ENCODE measurements around the gene TUNAR.

TUNAR gene

DNA sequence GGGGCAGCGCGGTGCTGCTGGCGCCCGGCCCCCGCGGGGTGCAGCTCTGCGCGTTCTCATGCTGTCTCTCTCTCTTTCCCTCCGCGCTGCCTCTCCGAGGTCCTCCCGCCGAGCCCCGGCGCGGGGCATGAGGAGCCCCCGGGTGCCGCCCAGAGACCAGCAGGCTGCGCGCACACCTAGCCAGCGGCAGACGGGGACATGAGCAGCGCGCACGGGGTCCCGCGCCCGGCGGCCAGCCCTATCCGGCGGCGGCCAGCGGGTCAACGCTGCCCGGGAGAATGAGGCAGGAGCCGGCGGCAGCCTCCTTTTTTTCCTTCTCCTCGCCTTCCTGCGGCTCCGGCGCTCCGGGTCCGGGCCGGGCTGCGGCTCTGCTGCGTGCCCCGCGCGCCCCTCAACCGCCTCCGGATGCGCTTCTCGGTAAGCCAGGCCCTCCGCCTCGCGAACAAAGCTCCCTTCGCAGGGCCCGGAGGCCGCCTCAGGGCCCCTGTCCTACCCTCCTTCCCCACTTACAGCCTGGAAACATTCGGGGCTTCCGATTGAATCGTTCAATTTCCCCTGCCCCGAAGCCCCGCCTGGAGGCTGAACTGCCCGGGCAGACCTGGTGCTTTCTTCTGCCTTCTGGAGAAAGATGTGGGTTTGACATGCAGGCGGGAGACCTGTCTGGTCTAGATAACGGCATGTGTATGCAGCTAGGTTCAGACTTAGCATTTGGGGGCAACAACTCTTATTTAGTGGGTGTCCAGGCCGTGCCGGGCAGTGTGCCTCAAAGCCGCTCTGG is at the start of gene TUNAR:
TUNAR (plus strand) TSS at position 72 of the 778 bp plus-strand sequence.
- no peak for DNase-seq (ENCODE audit: low spot score)

DNA sequence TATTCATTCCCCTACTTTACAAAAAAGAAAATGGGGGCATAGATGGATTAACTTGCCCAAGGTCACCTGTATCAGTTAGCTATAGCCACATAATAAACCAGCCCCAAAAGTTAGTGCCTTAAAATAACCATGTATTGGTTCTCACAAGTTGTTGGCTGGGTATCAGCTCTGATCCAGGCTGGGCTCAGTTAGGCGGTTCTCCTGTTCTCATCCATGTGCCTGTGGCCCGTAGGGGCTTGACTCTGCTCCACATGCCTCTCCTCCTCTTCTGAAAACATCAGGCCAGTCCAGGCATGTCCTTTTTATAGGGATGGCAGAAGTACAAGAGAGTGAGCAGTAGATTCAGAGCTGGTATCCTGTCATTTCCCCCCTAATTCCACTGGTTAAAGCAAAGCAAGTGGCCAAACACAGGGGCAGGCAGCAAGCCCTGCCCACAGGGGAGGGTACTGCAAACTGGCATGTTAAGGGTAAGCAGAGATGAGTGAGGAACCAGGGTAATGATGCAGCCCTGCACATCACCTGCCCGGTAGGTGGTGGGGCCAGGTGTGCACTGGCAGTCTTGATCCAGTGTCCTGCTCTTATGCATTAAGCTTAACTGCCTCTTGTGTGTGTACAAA is 47.9 kb upstream of the TUNAR start:
- DNase-seq (ENCODE audit: low spot score): no peak

DNA sequence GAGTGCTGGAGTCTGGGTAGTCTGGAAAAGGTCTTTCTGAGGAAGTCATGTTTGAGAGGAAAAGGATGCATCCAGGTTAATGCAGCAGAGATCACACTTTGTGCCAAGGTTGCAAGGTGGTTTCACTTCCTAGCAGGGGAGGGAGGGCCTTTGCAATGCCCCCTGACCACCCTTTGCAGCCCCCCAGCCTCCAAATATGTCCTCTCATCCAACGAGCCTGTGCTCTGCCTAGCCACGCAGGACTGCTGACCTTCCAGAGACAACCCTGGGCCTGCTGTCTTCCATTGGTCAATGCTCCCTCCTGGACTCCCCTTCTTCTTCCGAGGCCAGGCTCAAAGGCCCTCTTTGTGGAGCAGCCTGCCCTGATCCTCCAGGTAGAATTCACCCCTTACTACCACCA is 47.3 kb upstream of the TUNAR start:
- no peak for DNase-seq (ENCODE audit: low spot score)

DNA sequence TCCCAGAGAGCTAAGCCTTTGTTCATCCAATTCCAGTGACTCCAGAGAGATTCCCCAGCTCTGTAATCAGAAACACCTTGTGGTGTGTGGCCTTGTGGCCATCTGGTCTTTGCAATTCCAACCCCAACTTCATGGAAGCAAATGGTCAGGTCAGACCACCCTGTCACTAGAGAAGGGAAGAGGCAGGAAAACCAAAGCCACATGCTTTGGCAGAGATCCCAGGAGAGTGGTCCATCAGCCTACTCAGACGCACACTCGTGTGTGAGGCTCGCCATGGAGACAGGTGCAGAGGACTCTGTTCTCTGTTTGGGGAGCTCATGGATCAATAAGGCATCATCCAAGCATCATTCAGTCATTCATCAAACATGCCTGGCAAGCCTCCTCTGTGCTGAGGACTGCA is 46.2 kb upstream of the TUNAR start:
- no peak for DNase-seq (ENCODE audit: low spot score)

DNA sequence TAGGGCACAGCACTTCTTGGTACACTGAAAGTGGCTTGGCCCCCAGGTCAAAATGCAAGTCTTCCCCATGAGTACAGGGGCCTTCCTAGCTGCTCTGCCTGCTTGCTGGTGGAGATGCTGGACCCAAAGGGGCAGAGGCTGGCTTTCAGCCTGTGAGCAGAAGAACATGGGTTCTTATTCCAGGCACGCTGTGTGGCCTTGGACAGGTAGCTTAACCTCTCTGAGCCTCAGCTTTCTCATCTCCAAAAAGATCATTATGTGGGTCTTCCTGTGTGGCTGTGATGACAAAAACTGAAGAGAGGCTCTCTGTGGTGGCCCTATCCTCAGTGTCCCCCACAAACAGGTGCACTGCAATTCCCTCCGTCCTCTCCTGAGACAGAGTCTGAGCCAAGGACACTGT is 45.6 kb upstream of the TUNAR start:
- DNase-seq (ENCODE audit: low spot score): no peak

DNA sequence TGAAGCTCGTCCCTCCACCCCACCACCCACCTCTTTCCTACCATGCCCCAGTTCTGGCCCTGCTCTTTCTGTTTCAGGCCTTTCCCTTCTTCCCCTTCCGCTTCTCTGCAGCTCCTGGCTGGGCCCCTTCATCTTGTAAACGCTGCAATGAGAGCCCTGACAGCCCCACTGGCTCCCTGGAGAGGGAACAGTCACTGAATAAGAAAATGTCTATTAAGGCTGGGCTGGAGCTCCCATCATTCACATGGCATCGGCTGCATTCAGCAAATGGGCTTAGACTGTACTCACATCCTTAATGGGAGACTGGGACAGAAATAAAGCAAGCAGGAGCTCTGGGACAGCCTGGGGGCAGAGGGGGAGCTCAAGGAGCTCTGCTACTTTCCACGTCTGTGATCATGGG is 45.2 kb upstream of the TUNAR start:
- no peak for DNase-seq (ENCODE audit: low spot score)

DNA sequence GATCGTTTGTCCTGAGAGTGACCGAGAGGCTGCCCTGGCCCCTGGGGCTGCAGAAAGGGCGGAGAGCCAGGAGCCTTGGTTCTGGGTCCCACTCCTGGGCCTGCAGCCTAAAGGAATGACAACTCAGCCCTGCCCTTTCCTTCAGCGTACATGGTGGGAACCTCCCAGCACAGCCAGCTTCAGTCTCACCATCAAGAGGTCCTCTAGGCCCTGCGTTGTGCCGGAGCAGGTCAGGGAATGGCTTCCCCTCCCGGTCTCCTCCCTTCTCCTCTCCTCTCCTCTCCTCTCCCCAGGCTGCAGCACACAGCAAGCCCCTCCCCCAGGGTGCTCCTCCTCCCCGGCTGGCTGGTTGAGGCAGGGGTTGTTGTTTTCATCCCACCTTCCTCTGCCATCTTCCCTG is 44.6 kb upstream of the TUNAR start:
- DNase-seq (ENCODE audit: low spot score): no peak

DNA sequence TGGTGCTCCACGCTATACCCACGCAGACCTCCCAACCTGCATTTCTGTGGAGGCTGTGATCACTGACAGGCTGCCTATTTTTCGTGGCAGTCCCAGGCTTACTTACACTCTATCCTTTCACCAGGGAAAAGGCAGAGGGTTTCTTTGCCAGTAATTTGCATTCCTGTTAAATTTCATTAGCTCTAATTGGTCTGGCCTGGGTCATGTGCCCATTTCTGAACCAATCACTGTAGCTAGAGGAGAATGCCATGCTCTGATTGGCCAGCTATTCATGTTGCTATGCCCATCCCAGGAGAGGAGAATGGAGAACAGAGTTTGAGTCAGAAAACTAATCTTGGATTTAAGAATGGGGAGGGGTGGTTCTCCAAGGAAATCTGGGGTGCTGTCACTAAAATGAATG is 43.2 kb upstream of the TUNAR start:
- DNase-seq (ENCODE audit: low spot score): no peak

DNA sequence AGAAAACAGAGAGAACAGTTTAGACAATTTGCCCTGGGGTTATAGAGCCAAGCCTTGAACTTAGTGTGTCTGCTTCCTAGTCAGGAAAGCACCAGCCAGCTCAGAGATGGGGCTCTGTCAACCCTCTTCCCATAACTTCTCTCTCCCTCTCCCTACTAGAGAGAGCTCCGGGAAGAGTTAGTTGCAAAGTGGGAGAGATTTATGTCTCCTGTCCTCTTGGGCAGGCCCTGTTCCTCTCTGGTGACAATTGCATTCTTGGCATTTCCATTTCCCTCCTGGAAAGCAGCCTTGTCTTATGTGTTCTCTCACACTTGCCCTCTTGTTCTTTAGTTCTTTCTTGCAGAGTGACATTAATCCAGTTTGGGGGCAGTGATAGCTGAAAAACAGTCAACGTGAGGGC is 42.1 kb upstream of the TUNAR start:
- DNase-seq (ENCODE audit: low spot score): no peak

DNA sequence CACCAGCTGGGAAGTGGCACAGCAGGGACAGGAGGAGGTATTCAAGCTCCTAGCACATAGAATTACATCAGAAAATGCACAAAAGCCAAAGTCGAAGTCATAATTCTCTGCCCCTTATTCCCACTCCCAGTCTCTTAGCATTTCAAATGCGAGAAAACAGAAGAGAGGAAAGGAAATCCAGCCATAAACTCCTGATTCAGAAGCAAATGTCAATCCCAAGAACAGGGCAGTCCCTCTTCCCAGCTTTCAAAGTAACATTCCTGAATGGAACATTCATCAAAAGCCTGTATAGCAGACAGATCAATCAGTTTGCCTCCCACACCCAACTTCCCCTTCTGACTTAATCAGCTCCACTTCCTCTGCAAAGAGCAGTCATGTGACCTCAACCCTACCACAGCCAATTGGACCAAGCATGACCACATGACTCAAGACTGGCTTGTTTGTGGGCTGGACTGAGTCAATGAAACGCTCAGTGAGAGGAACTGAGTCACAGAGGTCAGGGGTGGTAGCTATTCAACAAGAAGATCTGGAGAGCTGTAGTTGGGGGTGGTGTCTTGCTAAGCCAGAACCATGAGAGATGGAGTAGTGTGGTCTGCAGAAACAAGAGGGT is 41.4 kb upstream of the TUNAR start:
- no peak for DNase-seq (ENCODE audit: low spot score)

DNA sequence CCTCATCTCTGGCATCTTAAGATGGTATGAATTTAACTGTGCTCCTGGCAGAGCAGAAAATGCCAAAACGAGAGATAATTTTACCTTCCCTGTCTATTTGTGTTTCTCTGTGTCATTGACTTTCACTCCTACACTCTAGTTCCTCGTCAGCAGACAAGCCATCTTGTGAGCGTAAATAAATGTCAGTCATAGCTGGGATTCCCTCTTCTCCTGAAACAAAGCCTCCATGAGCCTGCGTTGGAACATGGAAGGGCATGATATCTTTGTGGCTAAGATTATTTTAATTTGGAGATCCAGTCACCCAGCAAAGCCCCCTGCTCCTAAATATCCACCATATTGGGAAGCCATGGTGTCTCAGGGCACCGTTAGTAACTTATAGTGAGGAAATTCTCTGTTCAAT is 37.8 kb upstream of the TUNAR start:
- DNase-seq (ENCODE audit: low spot score): no peak

DNA sequence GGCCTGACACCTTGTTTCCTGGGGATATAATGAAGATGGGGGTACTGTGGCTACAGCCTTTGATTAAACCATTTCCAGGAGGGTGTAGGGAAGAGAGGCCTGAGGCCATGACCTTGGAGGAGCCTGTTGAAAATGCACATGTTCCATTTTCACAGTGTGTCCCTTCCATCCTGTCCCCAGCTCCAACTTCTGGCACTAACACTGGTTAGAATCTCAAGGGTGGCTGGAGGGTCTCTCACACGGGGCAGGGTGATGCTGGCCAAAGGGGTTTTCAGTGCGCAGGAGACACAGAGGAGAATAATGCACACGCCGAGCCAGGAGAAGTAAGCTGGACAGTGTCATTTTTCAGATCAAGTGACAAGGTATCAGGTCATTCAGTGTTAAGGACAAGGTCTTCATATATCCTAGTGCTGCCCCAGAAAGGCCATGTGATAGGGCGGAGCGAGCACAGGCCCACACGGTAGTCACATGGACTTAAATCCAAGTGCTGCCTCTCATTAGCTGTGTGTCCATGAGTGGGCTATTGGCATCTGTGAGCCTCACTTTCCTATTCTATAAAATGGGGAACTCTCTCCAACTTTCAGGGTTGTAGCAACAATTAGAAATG is 36.4 kb upstream of the TUNAR start:
- DNase-seq (ENCODE audit: low spot score): no peak

DNA sequence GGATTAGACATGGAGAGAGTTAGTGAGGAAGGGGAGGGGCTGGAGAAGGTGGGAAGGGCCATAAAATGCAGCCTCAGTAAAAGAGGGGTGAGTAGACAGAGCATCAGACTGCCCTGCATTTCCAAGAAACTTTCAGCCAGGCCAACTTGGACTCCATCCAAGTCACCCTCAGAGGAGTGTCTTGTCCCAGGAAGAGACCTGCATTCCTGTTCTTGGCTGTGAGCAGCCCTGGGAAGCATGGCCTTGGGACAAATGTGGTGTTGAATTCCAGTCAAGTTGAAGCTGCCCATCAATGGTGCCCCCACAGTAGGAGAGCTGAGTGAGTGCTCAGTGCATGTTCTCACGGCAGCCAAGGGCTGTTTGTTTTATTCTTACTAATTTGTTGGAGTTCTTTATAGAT is 35.0 kb upstream of the TUNAR start:
- DNase-seq (ENCODE audit: low spot score): no peak

DNA sequence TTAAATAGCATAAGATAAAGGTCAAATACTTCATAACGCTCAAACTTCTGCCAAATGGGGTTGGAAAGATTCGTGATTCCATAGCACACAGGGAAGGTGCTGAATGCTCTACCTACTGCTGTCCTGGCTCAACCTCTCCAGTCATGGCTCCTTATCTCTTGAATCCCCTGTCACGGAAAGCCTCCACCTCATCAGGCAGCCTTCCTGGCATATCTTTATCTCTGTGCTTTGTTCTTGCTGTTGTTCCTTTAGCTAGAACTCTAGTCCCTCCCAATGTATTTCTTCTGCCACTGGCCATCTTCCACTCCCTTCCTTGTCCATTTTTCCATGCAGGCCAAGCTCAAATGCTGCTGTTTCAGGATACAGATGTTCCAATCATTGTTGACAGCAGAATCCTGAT is 26.9 kb upstream of the TUNAR start:
- DNase-seq (ENCODE audit: low spot score): no peak

DNA sequence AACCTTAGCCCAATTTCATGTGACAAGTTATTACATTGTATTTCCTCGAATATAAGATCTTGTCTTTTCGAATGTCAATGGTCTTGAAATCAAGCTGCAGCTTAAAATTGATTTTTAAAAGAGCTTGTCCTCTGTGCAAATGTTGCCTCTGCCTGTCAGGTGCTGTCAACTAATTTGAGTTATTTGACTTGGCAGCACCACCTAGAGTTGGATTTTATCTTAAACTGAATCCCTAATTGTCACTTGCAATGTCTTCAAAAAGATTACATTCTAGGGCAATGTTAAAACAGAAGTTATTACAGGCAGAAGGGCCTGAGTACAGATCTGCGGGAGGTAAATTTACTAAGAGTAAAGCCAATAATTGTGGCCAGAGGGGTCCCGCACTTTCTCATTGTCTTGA is 26.2 kb upstream of the TUNAR start:
- DNase-seq (ENCODE audit: low spot score): no peak

DNA sequence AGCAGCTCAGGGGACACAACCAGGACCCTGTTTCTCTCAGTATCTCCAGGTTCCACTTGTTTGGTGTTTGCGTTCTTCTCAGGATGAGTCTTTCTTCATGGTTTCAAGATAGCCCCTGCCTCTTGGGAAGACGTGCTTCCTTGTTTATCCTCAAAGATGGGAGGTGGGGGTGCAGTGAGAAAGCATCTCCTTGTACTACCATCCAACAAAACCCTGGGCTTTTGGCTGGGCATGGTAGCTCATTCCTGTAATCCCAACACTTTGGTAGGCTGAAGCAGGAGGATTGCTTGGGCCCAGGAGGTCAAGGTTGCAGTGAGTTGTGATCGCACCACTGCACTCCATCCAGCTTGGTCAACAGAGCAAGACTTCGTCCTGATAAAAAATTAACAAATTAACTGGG is 21.0 kb upstream of the TUNAR start:
- no peak for DNase-seq (ENCODE audit: low spot score)

DNA sequence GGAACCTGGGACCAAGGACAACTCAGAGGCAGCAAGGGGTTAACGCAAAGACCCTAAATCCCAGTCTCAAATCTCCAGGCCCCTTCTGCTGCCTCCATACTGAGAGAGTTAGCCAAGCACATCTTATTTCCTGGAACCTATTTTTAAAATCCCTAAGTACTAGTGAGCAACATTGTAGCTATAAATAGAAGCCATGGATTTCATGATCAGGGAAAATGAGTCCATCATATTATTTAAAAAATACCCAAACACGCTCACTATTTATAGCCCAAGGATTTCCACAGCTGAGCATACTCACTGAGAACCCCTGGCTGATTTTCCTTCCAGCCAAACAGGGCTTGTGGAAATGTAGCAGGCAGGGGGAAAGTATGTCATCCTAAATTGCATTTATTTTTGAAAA is 19.4 kb upstream of the TUNAR start:
- no peak for DNase-seq (ENCODE audit: low spot score)

DNA sequence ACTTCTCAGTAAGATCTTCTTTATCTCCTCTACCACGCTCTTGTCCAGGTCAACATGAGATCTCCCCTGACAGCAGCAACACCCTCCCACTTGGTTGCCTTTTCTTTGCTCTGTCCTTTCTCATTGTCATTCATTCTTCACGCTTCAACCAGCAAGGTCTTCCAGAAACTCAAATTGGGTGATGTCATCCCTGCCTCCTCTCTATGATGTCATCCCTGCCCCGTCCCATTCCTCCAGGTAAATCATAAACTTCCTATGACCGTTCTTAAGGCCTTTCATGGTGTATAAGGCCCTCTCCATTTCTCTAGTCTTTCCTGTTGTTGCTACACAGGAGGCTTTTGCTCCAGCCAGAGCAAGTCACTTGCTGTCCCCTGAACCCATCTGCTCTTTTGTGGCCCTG is 17.7 kb upstream of the TUNAR start:
- no peak for DNase-seq (ENCODE audit: low spot score)

DNA sequence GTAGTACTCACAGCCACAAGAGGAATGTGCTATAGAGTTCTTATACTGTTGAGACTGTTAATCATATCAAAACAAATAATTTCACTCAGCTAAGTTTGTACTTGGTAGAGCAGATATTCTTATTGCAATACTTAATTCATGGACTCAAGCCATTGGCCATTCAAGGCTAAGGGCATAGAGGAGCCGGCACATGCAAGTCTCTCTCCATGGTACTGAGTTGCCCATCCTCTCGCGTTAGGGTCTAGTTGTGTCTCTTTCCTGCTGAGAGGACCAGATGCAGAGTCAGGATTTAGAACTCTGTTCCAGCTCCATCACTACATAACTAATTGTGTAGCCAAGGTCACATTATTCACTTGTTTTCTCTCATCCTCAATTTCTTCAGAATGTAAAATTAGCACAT is 14.4 kb upstream of the TUNAR start:
- no peak for DNase-seq (ENCODE audit: low spot score)

DNA sequence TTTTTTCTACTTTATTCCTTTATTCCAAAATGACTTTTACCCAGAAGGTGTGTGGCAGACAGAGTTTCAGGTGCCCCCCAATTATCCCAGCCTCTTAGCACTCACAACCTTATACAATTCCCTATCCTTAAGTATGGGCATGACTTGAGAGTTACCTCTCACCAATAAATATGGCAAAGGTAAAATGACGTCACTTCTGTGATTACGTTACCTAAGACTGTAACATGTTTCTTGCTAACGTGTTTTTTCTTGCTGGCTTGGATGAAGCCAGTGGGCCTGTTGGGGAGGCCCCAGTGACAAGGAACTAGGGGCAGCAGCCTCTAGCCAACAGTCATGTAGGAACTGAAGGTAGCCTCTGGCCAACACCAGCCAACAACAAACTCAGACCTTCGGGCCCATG is 13.3 kb upstream of the TUNAR start:
- DNase-seq (ENCODE audit: low spot score): no peak

DNA sequence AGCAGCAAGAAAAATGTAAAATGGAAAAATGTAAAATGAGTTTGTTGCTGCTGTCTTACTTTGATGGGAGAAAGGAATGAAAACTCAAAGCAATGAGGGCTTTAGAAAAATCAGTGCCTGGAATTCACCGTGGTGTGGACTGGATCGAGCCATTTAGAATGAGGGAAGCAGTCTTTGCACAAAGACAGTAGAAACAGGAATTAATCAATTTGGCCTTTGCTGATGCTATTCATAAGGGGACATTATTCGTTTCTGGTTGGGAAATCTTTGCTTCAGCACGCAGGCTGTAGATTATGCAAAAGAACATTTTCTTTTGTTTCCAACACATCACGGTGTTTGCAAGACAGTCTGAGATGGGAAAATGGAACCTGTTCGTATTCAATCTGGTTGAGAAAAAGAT is 6.9 kb upstream of the TUNAR start:
- DNase-seq (ENCODE audit: low spot score): no peak

DNA sequence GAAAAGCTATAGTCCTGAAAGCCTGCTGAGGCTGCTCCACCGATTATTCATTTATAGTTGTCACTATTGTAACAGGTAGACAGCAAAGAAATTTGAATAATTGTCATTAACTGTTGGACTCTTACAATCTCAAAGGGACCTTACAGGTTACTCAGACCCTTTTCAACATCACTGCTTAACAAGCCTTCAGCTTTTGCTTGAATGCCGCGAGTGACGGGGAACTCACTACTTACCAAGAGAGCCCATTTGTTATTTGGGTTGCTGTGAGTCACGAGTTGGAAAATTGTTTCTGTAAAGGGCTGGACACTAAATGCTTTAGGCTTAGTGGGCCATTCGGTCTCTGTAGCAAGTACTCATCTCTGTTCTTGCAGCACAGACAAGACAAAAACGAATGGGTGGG is 5.9 kb upstream of the TUNAR start:
- no peak for DNase-seq (ENCODE audit: low spot score)

DNA sequence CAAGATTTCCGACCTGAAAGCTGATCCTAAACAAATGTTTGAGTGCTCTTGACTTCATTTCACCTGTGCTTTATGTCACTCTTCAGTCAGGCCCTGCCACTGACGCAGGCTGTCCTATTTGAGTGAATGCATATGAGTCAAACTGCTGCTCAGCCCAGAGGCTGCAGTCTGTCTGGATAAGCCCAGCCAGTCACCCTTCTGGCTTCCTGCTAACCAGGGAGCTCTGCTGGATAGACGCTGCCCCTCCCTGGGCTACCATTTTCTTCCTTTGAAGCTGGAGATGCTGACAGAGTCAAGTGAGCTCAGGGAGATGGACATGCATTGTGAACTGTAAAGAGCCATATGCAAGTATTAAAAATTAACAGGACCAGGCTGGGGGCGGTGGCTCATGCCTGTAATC is 5.1 kb upstream of the TUNAR start:
- DNase-seq (ENCODE audit: low spot score): no peak

All from hematopoietic multipotent progenitor cell treated with erythropoietin and hydrocortisone succinate and interleukin-3 and kit ligand, for 17 days (in vitro differentiated cells).